GM23338 (cell line): ENCODE results near the gene TRABD2A. TPM values are rescaled to one million over a fixed set of nuclear protein-coding genes. Genes with fewer than 3 reads are reported as not detected.

Experiments
- ATAC-seq: fragments of 200-7000 bp; cut with Tn5 transposase; 3 replicates; pipeline ENCODE4 v1.9.1; 2020
- DNase-seq: peaks from one replicate; pipeline ENCODE4 v3.0.0-alpha.2; 2015; ENCODE audit warnings: low spot score
- H2AFZ ChIP-seq: fragments of 200-600 bp; sonication (generic); 2 replicates; pipeline ENCODE4 v1.8.0; 2016; ENCODE audit warnings: antibody characterized with exemption, mild to moderate bottlenecking, moderate library complexity
- H3F3A ChIP-seq: fragments of 200-600 bp; sonication (generic); replicated peaks from 2 replicates; pipeline ENCODE4 v1.8.0; 2017; ENCODE audit warnings: antibody characterized with exemption, mixed run types, low read depth
- H3K27ac ChIP-seq: fragments of 200-600 bp; sonication (generic); 2 replicates; pipeline ENCODE4 v1.6.1; 2016; ENCODE audit warnings: low read depth
- H3K27me3 ChIP-seq: fragments of 200-600 bp; sonication (generic); 2 replicates; pipeline ENCODE4 v1.8.0; 2016; ENCODE audit warnings: mild to moderate bottlenecking, mixed run types, moderate library complexity; ENCODE audit not compliant: insufficient read depth
- H3K36me3 ChIP-seq: fragments of 200-600 bp; sonication (generic); 2 replicates; pipeline ENCODE4 v1.8.0; 2016; ENCODE audit warnings: mild to moderate bottlenecking; ENCODE audit not compliant: insufficient read depth
- H3K4me1 ChIP-seq: fragments of 200-600 bp; sonication (generic); 2 replicates; pipeline ENCODE4 v1.8.0; 2016; ENCODE audit warnings: mild to moderate bottlenecking, moderate library complexity; ENCODE audit not compliant: insufficient read depth
- H3K4me2 ChIP-seq: fragments of 200-600 bp; sonication (generic); 2 replicates; pipeline ENCODE4 v1.7.1; 2017; ENCODE audit warnings: mixed run types
- H3K4me3 ChIP-seq: fragments of 200-600 bp; sonication (generic); 2 replicates; pipeline ENCODE4 v1.6.1; 2016; ENCODE audit warnings: mixed run types
- H3K79me2 ChIP-seq: fragments of 200-600 bp; sonication (generic); replicated peaks from 2 replicates; pipeline ENCODE4 v1.8.0; 2017; ENCODE audit warnings: mild to moderate bottlenecking; ENCODE audit not compliant: insufficient read depth
- H3K9me2 ChIP-seq: fragments of 200-600 bp; sonication (generic); 2 replicates; pipeline ENCODE4 v1.8.0; 2017; ENCODE audit not compliant: insufficient read depth
- H4K20me1 ChIP-seq: fragments of 200-600 bp; sonication (generic); replicated peaks from 2 replicates; pipeline ENCODE4 v1.8.0; 2017; ENCODE audit warnings: mild to moderate bottlenecking; ENCODE audit not compliant: insufficient read depth
- H3K27ac Mint-ChIP-seq: 2 replicates; pipeline ENCODE4 v1.8.0; 2020; ENCODE audit warnings: inconsistent platforms, mild to moderate bottlenecking, moderate library complexity, mixed read lengths
- H3K27me3 Mint-ChIP-seq: 3 replicates; pipeline ENCODE4 v1.8.0; 2022; ENCODE audit warnings: low read depth, mild to moderate bottlenecking, moderate library complexity, mixed read lengths, inconsistent platforms; ENCODE audit not compliant: insufficient read depth, poor library complexity
- H3K36me3 Mint-ChIP-seq: 3 replicates; pipeline ENCODE4 v1.8.0; 2021; ENCODE audit warnings: low read depth, mild to moderate bottlenecking, inconsistent platforms, moderate library complexity, mixed read lengths
- H3K4me1 Mint-ChIP-seq: 3 replicates; pipeline ENCODE4 v1.8.0; 2020; ENCODE audit warnings: mild to moderate bottlenecking, inconsistent platforms, mixed read lengths
- H3K4me3 Mint-ChIP-seq: 3 replicates; pipeline ENCODE4 v1.8.0; 2021; ENCODE audit warnings: moderate library complexity, mild to moderate bottlenecking, inconsistent platforms, mixed read lengths
- H3K9me3 Mint-ChIP-seq: 3 replicates; pipeline ENCODE4 v1.8.0; 2020; ENCODE audit warnings: moderate library complexity, mild to moderate bottlenecking, inconsistent platforms, mixed read lengths
- CREB1 ChIP-seq: fragments of 250-450 bp; sonication (Bioruptor Pico); IDR thresholded peaks from 2 replicates; pipeline ENCODE4 v1.5.0; 2020; ENCODE audit warnings: low read depth, mild to moderate bottlenecking, moderate library complexity
- EZH2 ChIP-seq: fragments of 200-600 bp; sonication (generic); IDR thresholded peaks from one replicate; pipeline ENCODE4 v1.8.0; 2017; ENCODE audit warnings: antibody characterized with exemption, mild to moderate bottlenecking, low read depth; ENCODE audit not compliant: unreplicated experiment
- EZH2phosphoT487 ChIP-seq: fragments of 200-600 bp; sonication (generic); IDR thresholded peaks from one replicate; pipeline ENCODE4 v1.8.1; 2018; ENCODE audit warnings: antibody characterized with exemption; ENCODE audit not compliant: unreplicated experiment
- JUNB ChIP-seq: IDR thresholded peaks from one replicate; pipeline ENCODE4 v1.6.1; 2016; ENCODE audit warnings: antibody characterized with exemption; ENCODE audit not compliant: unreplicated experiment
- NANOG ChIP-seq: IDR thresholded peaks from 2 replicates; pipeline ENCODE4 v1.6.1; 2016; ENCODE audit warnings: antibody characterized with exemption, borderline replicate concordance
- POLR2AphosphoS5 ChIP-seq: IDR thresholded peaks from 2 replicates; pipeline ENCODE4 v1.6.1; 2016; ENCODE audit warnings: antibody characterized with exemption, low read depth
- STAT1 ChIP-seq: IDR thresholded peaks from one replicate; pipeline ENCODE4 v1.6.1; 2016; ENCODE audit warnings: antibody characterized with exemption; ENCODE audit not compliant: unreplicated experiment
- ZNF114 ChIP-seq: fragments of 250-450 bp; sonication (Bioruptor Pico); IDR thresholded peaks from 2 replicates; pipeline ENCODE4 v1.5.0; 2020; ENCODE audit warnings: mild to moderate bottlenecking, moderate library complexity
- ZNF331 ChIP-seq: fragments of 250-450 bp; sonication (Bioruptor Pico); IDR thresholded peaks from 2 replicates; pipeline ENCODE4 v1.5.0; 2020; ENCODE audit warnings: low read depth, mild to moderate bottlenecking, moderate library complexity
- polyA plus RNA-seq: library from polyadenylated mRNA; unstranded; fragments of >200 nt; fragmentation: Nextera tagmentation; extraction: Ambion mirVana; gene quantifications from 2 replicates; pipeline ENCODE4 v1.2.1, GENCODE V29; 2016
- total RNA-seq: library from RNA; depleted of rRNA; stranded (reverse); fragments of >200 nt; shearing (Covaris generic); gene quantifications from 2 replicates; pipeline ENCODE4 v1.2.3, GENCODE V29; 2014
- TF ChIP-seq, protein P1 (sequence below): IDR thresholded peaks from one replicate; pipeline ENCODE4 v1.6.1; 2018; ENCODE audit warnings: antibody characterized with exemption; ENCODE audit not compliant: unreplicated experiment
- TF ChIP-seq, protein P2 (sequence below): fragments of 250-450 bp; sonication (Bioruptor Pico); IDR thresholded peaks from 2 replicates; pipeline ENCODE4 v1.5.0; 2020; ENCODE audit warnings: mild to moderate bottlenecking, moderate library complexity
- TF ChIP-seq, protein P3 (sequence below), 2 experiments: fragments of 200-600 bp in 1 of 2; sonication (generic) in 1 of 2; conservative IDR thresholded peaks; 2 replicates each; pipeline versions ENCODE4 v1.5.1 to v1.6.1; 2016 to 2017; ENCODE audit warnings: antibody characterized with exemption in 2 of 2, low read depth in 2 of 2, mild to moderate bottlenecking in 2 of 2, moderate library complexity in 1 of 2
- TF ChIP-seq, protein P4 (sequence below): IDR thresholded peaks from 2 replicates; pipeline ENCODE4 v1.6.1; 2016; ENCODE audit warnings: antibody characterized with exemption

Gene TRABD2A
- total and polyA plus RNA-seq, 2 experiments from 2014 or later = 5.5 to 12.1 TPM

DNA sequence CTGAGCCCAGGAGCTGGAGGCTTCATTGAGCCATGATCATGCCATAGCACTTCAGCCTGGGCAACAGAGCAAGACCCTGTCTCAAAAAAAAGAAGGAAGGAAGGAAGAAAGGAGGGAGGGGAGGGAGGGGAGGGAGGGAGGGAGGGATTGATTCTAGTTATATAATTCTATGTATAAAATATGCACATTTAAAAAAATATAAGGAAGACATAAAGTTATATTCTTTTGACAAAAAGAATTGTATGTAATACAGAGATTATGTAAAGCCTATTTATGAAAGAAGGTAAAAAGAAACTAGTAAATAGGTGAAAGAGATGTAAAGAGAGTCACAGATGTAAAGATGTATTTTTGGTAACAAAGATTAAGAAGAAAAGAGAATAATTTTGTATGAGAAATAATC is 42.1 kb upstream of the TRABD2A start:
- Histone ChIP-seq H3K4me3 (no peak overlapping the region), H3K79me2 (no peaks in the 10 kb centered on the region), H4K20me1 (no peaks in the 10 kb centered on the region), H3K27me3 (peaks cover 7% of the 10 kb centered on the region; the same call in 1 of the 2 replicates), H3K27ac (no peak overlapping the region), H3K4me1 (peaks cover 13% of the 10 kb centered on the region; the same call in 1 of the 2 replicates), H3K36me3 (no peaks in the 10 kb centered on the region), H2AFZ (no peak overlapping the region), H3F3A (peaks cover 13% of the 10 kb centered on the region; the same call in 1 of the 2 replicates), H3K4me2 (no peak overlapping the region), H3K9me2 (no peaks in the 10 kb centered on the region)
- Mint-ChIP-seq H3K36me3 (no peaks in the 10 kb centered on the region), H3K4me3 (no peak overlapping the region), H3K27me3 (peaks cover 18% of the 10 kb centered on the region), H3K9me3 (no peaks in the 10 kb centered on the region; the same call in 2 of the 3 replicates), H3K4me1 (peaks cover 20% of the 10 kb centered on the region), H3K27ac (no peak overlapping the region)
- no peak for ATAC-seq
- TF ChIP-seq ZNF114 (CRISPR knock-in tag) (no peak), STAT1 (no peak), ZNF331 (no peak), EZH2 (no peak), JUNB (no peak), POLR2AphosphoS5 (no peak), NANOG (no peak), CREB1 (CRISPR knock-in tag) (no peak), EZH2phosphoT487 (no peak)
- TF ChIP-seq, protein P1, sequence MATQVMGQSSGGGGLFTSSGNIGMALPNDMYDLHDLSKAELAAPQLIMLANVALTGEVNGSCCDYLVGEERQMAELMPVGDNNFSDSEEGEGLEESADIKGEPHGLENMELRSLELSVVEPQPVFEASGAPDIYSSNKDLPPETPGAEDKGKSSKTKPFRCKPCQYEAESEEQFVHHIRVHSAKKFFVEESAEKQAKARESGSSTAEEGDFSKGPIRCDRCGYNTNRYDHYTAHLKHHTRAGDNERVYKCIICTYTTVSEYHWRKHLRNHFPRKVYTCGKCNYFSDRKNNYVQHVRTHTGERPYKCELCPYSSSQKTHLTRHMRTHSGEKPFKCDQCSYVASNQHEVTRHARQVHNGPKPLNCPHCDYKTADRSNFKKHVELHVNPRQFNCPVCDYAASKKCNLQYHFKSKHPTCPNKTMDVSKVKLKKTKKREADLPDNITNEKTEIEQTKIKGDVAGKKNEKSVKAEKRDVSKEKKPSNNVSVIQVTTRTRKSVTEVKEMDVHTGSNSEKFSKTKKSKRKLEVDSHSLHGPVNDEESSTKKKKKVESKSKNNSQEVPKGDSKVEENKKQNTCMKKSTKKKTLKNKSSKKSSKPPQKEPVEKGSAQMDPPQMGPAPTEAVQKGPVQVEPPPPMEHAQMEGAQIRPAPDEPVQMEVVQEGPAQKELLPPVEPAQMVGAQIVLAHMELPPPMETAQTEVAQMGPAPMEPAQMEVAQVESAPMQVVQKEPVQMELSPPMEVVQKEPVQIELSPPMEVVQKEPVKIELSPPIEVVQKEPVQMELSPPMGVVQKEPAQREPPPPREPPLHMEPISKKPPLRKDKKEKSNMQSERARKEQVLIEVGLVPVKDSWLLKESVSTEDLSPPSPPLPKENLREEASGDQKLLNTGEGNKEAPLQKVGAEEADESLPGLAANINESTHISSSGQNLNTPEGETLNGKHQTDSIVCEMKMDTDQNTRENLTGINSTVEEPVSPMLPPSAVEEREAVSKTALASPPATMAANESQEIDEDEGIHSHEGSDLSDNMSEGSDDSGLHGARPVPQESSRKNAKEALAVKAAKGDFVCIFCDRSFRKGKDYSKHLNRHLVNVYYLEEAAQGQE = no peak
- TF ChIP-seq, protein P2, sequence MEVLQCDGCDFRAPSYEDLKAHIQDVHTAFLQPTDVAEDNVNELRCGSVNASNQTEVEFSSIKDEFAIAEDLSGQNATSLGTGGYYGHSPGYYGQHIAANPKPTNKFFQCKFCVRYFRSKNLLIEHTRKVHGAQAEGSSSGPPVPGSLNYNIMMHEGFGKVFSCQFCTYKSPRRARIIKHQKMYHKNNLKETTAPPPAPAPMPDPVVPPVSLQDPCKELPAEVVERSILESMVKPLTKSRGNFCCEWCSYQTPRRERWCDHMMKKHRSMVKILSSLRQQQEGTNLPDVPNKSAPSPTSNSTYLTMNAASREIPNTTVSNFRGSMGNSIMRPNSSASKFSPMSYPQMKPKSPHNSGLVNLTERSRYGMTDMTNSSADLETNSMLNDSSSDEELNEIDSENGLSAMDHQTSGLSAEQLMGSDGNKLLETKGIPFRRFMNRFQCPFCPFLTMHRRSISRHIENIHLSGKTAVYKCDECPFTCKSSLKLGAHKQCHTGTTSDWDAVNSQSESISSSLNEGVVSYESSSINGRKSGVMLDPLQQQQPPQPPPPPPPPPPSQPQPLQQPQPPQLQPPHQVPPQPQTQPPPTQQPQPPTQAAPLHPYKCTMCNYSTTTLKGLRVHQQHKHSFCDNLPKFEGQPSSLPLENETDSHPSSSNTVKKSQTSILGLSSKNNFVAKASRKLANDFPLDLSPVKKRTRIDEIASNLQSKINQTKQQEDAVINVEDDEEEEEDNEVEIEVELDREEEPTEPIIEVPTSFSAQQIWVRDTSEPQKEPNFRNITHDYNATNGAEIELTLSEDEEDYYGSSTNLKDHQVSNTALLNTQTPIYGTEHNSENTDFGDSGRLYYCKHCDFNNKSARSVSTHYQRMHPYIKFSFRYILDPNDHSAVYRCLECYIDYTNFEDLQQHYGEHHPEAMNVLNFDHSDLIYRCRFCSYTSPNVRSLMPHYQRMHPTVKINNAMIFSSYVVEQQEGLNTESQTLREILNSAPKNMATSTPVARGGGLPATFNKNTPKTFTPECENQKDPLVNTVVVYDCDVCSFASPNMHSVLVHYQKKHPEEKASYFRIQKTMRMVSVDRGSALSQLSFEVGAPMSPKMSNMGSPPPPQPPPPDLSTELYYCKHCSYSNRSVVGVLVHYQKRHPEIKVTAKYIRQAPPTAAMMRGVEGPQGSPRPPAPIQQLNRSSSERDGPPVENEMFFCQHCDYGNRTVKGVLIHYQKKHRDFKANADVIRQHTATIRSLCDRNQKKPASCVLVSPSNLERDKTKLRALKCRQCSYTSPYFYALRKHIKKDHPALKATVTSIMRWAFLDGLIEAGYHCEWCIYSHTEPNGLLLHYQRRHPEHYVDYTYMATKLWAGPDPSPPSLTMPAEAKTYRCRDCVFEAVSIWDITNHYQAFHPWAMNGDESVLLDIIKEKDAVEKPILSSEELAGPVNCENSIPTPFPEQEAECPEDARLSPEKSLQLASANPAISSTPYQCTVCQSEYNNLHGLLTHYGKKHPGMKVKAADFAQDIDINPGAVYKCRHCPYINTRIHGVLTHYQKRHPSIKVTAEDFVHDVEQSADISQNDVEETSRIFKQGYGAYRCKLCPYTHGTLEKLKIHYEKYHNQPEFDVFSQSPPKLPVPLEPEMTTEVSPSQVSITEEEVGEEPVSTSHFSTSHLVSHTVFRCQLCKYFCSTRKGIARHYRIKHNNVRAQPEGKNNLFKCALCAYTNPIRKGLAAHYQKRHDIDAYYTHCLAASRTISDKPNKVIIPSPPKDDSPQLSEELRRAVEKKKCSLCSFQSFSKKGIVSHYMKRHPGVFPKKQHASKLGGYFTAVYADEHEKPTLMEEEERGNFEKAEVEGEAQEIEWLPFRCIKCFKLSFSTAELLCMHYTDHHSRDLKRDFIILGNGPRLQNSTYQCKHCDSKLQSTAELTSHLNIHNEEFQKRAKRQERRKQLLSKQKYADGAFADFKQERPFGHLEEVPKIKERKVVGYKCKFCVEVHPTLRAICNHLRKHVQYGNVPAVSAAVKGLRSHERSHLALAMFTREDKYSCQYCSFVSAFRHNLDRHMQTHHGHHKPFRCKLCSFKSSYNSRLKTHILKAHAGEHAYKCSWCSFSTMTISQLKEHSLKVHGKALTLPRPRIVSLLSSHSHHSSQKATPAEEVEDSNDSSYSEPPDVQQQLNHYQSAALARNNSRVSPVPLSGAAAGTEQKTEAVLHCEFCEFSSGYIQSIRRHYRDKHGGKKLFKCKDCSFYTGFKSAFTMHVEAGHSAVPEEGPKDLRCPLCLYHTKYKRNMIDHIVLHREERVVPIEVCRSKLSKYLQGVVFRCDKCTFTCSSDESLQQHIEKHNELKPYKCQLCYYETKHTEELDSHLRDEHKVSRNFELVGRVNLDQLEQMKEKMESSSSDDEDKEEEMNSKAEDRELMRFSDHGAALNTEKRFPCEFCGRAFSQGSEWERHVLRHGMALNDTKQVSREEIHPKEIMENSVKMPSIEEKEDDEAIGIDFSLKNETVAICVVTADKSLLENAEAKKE = no peak
- TF ChIP-seq, protein P3, sequence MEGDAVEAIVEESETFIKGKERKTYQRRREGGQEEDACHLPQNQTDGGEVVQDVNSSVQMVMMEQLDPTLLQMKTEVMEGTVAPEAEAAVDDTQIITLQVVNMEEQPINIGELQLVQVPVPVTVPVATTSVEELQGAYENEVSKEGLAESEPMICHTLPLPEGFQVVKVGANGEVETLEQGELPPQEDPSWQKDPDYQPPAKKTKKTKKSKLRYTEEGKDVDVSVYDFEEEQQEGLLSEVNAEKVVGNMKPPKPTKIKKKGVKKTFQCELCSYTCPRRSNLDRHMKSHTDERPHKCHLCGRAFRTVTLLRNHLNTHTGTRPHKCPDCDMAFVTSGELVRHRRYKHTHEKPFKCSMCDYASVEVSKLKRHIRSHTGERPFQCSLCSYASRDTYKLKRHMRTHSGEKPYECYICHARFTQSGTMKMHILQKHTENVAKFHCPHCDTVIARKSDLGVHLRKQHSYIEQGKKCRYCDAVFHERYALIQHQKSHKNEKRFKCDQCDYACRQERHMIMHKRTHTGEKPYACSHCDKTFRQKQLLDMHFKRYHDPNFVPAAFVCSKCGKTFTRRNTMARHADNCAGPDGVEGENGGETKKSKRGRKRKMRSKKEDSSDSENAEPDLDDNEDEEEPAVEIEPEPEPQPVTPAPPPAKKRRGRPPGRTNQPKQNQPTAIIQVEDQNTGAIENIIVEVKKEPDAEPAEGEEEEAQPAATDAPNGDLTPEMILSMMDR (conservative IDR thresholded peaks at IDR 0.05; ENCODE audit: low read depth in 2 of 2) = no peak
- TF ChIP-seq, protein P4, sequence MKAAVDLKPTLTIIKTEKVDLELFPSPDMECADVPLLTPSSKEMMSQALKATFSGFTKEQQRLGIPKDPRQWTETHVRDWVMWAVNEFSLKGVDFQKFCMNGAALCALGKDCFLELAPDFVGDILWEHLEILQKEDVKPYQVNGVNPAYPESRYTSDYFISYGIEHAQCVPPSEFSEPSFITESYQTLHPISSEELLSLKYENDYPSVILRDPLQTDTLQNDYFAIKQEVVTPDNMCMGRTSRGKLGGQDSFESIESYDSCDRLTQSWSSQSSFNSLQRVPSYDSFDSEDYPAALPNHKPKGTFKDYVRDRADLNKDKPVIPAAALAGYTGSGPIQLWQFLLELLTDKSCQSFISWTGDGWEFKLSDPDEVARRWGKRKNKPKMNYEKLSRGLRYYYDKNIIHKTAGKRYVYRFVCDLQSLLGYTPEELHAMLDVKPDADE = no peak
- DNase-seq = no peak
